GM21423 (cell line): ENCODE data around the gene CEACAM4.

ENCODE experiments used
- ATAC-seq: cut with Tn5 transposase; IDR thresholded peaks from one replicate; pipeline ENCODE4 v1.9.1; 2021; ENCODE audit warnings: mild to moderate bottlenecking, moderate library complexity; ENCODE audit not compliant: unreplicated experiment

Gene CEACAM4

GRCh38 chr19:41617941-41618730, 8.7 kb downstream of the CEACAM4 start:
- no peak for ATAC-seq

- ATAC-seq, result no peak
These were observed 9.9 kb downstream of the CEACAM4 start for GRCh38 chr19:41616792-41617621.

GRCh38 chr19:41615207-41615606, 11.7 kb downstream of the CEACAM4 start:
- no peak for ATAC-seq

- ATAC-seq, result no peak
These were observed 14.4 kb downstream of the CEACAM4 start for GRCh38 chr19:41612483-41612882.

- ATAC-seq, result no peak
These were observed 16.1 kb downstream of the CEACAM4 start for GRCh38 chr19:41610789-41611188.

GRCh38 chr19:41607668-41608067, 19.2 kb downstream of the CEACAM4 start:
- ATAC-seq, result no peak

GRCh38 chr19:41606215-41606837, 20.5 kb downstream of the CEACAM4 start:
- ATAC-seq, result no peak

- ATAC-seq, result no peak
These were observed 22.0 kb downstream of the CEACAM4 start for GRCh38 chr19:41604831-41605230.

GRCh38 chr19:41601771-41602170, 25.1 kb downstream of the CEACAM4 start:
- ATAC-seq, result no peak

GRCh38 chr19:41599175-41599966, 27.5 kb downstream of the CEACAM4 start:
- no peak for ATAC-seq

- ATAC-seq, result no peak
These were observed 29.3 kb downstream of the CEACAM4 start for GRCh38 chr19:41597600-41598041.

- no peak for ATAC-seq
These were observed 31.0 kb downstream of the CEACAM4 start for GRCh38 chr19:41595890-41596280.

GRCh38 chr19:41595258-41595889, 31.5 kb downstream of the CEACAM4 start:
- no peak for ATAC-seq

- no peak for ATAC-seq
These were observed 34.8 kb downstream of the CEACAM4 start for GRCh38 chr19:41591951-41592562.

GRCh38 chr19:41590936-41591335, 35.9 kb downstream of the CEACAM4 start:
- no peak for ATAC-seq

GRCh38 chr19:41589371-41589770, 37.5 kb downstream of the CEACAM4 start:
- ATAC-seq, result no peak

- no peak for ATAC-seq
These were observed 38.2 kb downstream of the CEACAM4 start for GRCh38 chr19:41588497-41589209.

- no peak for ATAC-seq
These were observed 39.0 kb downstream of the CEACAM4 start for GRCh38 chr19:41587838-41588210.

- ATAC-seq, result no peak
These were observed 39.6 kb downstream of the CEACAM4 start for GRCh38 chr19:41587101-41587837.
